SW 1271 (cell line): ENCODE measurements around the gene RILPL1.

Source experiments
- DNase-seq, 2 experiments: peaks; one replicate each; lab custom pipeline; 2025; lab: John Stamatoyannopoulos, UW

The RILPL1 gene

GRCh38 chr12:123428591-123428990 is 104.9 kb downstream of the RILPL1 start:
- DNase-seq: no peak

GRCh38 chr12:123427036-123427769 is 106.3 kb downstream of the RILPL1 start:
- DNase-seq: no peak

GRCh38 chr12:123421314-123421713 is 112.2 kb downstream of the RILPL1 start:
- DNase-seq: no peak
